GM10266 (cell line): ENCODE results near the gene BDH1.

Experiments
- DNase-seq: peaks from one replicate; pipeline ENCODE4 v3.0.0; 2012; ENCODE audit errors: extremely low spot score
- TF ChIP-seq, protein P1 (sequence below): IDR thresholded peaks from 2 replicates; pipeline ENCODE4 v1.5.1; 2012; ENCODE audit warnings: mild to moderate bottlenecking, low read depth; ENCODE audit not compliant: control insufficient read depth, insufficient read depth; ENCODE audit errors: missing control alignments

The BDH1 gene

DNA sequence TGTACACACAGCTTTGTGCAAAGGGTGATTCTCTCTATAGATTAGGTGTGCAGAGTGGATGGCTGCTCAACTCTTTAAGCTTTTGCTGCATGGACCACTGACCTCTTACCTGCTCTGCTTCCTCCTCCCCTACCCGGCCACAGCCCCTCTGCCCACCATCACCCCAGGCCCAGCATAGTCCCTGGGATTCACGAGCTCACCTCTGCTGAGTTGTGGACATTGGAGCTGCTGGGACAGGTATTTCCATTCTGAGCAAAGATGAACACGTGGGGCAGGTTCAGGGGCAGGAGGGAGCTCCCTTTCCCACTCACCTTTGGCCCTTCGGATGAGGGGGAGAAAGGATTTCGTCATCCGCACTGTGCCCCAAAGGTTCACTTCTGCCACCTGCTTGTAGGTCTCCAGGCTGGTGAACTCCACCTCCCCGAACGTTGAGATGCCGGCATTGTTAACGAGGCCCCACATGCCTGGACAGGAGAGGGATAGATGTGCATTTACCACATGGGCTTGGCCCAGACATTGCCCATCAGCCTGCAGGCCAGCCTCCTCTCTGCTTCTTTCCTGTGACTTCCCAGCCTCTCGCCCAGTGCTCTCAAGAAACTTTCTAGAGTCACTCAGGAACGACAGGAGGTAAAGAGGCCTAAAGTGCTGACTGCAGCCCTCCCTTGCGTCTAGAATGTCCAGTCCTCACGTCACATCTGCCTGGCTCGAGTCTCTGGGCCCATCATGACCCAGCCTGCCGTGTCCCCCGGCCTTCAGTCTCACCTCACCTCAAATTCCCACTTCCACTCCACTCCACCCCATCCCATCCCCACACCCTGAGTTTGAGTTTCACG is 41.6 kb downstream of the BDH1 start:
- DNase-seq = no peak

GRCh38 chr3:197512691-197513571 is 42.8 kb downstream of the BDH1 start:
- TF ChIP-seq, protein P1, sequence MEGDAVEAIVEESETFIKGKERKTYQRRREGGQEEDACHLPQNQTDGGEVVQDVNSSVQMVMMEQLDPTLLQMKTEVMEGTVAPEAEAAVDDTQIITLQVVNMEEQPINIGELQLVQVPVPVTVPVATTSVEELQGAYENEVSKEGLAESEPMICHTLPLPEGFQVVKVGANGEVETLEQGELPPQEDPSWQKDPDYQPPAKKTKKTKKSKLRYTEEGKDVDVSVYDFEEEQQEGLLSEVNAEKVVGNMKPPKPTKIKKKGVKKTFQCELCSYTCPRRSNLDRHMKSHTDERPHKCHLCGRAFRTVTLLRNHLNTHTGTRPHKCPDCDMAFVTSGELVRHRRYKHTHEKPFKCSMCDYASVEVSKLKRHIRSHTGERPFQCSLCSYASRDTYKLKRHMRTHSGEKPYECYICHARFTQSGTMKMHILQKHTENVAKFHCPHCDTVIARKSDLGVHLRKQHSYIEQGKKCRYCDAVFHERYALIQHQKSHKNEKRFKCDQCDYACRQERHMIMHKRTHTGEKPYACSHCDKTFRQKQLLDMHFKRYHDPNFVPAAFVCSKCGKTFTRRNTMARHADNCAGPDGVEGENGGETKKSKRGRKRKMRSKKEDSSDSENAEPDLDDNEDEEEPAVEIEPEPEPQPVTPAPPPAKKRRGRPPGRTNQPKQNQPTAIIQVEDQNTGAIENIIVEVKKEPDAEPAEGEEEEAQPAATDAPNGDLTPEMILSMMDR = no peak
- DNase-seq = no peak

More for the DNA sequence above, 41.6 kb downstream of the BDH1 start:
- TF ChIP-seq, protein P1 = no peak

- TF ChIP-seq, protein P1 = no peak
- no peak for DNase-seq
Observed at GRCh38 chr3:197511853-197512635, 43.7 kb downstream of the BDH1 start.

- no peak for DNase-seq
- TF ChIP-seq, protein P1 = no peak
Observed at GRCh38 chr3:197511130-197511529, 44.6 kb downstream of the BDH1 start.

GRCh38 chr3:197510642-197511018 is 45.1 kb downstream of the BDH1 start:
- TF ChIP-seq, protein P1 = no peak
- no peak for DNase-seq

- TF ChIP-seq, protein P1 = no peak
- DNase-seq = no peak
Observed at GRCh38 chr3:197508924-197509775, 46.6 kb downstream of the BDH1 start.
